Skin of body (tissue), 2 donors: Measurements from ENCODE around the gene IL1RL1. TPM values are rescaled to one million over a fixed set of nuclear protein-coding genes. Genes with fewer than 3 reads are reported as not detected.
A peak's percentile ranks its signal among the peaks of the same experiment; 100 is the strongest.
"Not testable (repeated sequence)": the region's sequence is repeated elsewhere in the genome, so short reads cannot be mapped to it uniquely, and the experiment has no call there.

Experiments used
- DNase-seq: peaks from one replicate; lab custom pipeline; 2025; lab: John Stamatoyannopoulos, UW
- total RNA-seq: library from RNA; depleted of rRNA; stranded (reverse); fragments of >200 nt; gene quantifications from one replicate; pipeline ENCODE4 v1.2.3, GENCODE V29; 2014

The IL1RL1 gene
- total RNA-seq, 1 donor from 2014 or later, result 8.7 TPM

DNA sequence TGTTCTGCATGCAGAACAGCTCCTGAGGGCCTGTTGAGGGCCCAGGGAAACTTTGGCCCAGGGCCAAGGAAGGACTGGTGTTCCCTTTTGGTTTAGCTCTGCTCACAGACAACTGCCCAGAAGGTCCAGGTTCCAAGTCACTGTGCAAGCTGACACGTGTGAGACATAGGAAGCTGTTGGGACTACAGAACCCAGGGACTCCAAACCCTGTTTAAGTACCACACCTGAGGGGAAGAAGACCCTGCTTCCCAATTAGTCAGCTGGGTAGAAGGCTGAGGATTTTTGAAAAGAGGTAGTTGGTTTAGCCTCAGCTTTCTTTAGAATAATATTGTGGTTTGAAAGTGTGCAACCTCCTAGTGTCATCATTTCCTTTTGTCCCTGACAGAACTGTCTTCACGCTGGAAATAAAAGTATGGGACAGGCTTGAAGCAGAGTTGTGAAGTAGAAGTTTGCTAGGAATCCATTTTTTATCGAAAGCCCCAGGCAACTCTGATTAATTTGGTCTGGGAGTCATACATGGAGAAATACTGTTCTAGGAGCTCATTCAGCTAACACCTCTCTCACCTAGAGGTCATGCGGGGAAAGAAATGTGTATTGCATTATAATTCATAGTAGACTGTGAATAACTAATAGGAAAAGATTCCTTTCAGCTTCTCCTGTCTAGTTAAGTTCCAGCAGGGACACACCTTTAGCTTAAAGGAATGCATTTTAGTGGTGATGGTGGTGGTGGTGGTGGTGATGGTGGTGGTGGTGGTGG lies 19.9 kb upstream of the IL1RL1 start:
- no peak for DNase-seq

DNA sequence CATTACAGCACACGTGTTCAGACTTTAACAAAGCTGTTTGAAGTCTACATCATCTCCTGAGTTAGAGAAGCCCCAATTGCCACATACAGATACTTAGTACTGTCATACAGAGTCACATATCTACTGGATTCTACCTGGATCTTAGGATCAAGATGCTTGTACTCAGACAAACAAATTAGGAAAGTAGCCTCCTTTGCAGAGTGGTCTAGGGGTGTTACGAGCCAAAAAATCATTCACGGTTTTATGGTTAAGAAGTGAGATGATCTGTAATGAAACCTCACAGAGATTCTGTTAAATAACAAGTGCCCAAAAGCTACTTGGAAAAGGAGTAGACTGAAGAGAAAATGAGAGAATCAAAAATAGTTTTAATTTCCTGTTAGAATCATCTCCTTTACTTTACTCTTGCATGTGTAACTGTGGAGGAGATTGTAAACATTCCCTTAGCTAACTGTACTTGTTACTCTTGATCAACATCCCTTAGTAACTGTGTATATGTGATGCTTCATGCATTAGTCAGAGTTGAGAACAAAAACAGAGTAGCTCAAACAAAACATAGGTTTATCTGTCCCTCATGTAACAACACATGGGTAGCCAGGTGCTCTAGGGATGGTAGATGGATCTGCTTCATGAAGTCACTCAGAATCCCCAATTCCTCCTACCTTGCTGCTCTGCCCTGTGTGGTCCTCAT lies 16.4 kb upstream of the IL1RL1 start:
- no peak for DNase-seq

DNA sequence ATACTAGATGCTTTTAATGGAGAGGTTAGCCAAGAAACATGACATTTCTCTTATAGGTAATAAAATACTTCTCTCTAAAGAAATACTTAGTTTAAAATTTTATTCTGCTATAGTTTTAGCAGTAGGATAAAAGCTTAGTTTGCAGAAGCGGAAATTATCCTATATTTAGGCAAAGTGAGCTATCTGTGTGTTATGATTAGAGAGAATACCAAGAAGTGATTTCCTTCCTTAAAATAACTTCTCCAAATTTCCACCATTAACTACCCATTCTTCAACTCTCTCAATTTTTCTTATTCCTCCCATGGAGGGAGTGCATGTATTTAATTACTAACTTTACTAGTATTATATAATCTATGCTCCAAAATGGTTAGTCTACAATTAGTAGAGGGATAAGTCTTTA lies 15.8 kb upstream of the IL1RL1 start:
- no peak for DNase-seq

DNA sequence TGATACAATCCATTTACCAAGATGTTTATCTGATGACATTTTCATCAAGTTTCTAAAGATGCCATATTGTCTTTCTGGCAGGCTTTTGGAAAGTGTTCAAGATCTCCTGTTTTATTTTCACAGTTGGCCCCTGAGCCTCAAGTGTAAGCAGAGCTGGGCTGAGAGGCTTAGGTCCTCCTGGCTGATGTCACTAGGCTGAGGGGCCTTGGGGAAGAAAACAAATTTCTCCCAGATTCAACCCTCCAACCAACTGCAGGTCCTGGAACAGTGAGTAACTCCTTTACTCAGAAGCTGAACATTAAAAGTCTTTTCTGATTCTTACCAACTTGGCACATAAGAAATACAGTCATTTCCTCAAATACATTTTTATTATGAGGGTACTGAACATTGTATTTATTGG lies 14.9 kb upstream of the IL1RL1 start:
- DNase-seq, result no peak

DNA sequence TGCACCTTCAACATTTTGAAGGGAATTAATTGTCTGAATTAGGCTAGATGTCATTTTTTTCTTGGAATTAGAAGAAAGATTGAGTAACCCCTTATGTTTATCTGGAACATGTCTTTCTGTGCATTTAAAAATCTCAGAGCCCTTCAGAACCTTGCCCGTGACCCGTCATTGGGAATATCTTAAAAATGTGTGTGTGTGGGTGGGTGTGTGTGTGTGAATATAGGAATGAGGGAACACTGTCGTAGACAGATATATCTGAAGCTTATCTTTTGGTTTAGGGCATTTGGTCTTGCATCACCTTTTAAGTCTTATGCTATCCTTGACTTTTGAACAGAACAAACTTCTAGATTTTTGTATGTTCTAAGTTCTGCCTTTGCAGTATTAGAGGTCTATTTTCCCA lies 13.5 kb upstream of the IL1RL1 start:
- no peak for DNase-seq

DNA sequence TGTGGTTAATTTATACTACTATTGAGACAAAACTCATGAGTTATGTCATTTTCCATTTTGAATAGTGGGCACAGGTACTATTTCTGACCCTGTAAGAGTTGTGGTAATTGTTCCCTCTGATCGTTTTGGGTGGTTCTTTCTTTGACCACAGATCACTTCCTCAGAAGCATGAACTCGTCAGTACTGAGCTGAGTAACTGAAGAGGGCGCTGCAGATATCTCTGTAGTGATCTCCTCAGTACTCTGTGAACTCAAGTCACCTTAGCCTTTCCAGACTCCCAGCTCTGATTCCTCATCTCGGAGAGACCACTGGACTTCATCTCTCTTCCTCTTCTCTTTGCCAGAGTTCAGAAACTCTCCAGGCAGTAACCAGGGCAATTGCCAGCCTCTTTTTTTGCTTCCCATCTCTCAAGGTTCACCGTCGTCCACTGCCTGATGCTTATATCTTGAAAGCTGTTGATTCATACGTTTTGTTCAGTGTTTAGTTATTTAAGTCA lies 9.4 kb upstream of the IL1RL1 start:
- no peak for DNase-seq

DNA sequence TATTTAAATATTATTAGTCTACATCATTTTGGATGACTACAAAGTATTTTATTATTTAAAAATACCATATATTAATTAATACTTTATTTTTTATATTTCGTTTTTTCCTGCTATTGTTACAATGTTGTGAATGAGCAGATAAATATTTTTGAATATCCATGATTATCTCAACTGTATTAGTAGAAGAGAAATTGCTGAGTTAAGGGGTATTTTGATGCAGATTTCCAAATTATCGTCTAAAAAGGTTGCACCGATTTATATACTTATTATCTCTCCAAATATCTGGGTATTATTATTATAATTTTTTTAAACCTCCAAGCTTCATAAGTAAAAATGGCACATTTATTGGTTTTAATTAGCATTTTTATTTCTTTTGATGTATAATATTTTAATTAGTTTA lies 8.9 kb upstream of the IL1RL1 start:
- no peak for DNase-seq

DNA sequence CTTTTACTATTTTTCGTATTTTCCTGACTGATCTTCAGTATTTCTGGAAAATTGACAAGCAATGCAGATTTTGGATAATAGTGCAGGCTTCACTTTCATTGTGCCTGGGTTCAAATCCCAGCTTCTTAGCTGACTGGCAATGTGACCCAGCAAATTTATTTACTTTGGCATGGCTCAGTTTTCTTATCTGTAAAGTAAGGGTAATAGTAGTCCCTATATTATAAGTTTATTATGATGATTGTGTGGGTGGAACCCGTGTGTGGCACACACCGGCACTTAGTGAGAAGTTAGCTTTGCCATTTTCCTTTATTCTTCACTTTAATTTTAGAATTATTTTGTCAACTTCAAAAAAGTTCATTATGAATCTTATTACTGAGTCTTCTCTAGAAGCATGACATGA lies 7.8 kb upstream of the IL1RL1 start:
- no peak for DNase-seq

DNA sequence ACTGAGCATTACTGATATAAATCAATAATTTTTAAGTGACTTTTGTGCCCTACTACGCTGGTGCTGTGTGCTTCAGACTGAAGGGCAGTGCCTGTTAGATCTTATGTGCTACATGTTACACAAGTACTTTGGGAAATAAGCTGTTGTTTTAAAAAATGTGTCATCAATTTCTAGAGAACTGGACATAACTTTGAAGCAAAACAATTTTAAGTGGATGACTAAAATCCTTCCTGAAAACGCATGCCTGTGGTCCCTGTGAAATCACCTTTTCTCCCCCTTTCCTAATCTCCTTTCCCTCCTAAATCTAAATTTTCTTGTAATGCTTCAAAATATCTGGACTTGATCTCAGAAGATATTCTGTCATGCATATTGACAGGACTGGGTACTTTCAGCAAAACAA lies 7.1 kb upstream of the IL1RL1 start:
- no peak for DNase-seq

DNA sequence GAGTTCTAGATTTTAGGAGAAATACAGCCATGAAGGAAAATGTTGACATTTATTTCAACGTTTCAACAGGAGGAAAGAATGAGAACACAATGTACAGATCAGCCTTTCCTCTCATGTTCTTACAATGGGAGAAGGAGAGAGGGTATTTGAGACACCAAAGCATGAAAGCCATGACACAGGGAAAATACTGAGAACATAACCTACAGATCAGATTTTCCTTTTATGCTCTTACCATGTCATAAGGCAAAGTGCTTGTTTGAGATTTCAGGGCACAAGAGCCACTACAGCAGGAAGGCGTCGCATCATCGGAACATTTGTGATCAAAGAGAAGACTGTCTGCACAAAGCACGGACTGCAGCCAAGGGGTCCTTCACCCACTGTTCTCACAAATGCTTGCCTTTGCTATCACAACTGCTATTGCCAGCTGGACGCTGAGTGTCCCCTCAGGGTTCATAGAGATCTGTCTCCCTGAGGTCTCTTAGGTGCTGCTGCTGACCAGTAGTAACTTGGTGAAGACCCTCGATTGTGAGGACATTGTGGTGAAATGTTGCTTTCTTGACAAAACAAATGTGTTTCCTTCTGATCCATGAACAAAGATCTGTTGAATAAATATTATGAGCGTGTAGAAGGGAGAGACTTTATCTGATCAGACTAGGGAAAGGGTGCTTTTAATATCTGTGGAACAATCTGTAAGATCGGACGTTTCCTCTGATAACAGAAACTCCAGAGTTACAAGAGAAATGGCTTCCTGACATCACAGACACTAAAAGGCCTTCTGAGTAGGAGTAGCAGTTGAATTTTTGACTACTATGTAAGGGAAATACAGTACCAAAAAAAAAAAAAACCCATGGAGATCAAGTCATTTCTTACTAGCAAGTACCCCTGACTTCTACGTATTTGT lies 6.4 kb upstream of the IL1RL1 start:
- no peak for DNase-seq

DNA sequence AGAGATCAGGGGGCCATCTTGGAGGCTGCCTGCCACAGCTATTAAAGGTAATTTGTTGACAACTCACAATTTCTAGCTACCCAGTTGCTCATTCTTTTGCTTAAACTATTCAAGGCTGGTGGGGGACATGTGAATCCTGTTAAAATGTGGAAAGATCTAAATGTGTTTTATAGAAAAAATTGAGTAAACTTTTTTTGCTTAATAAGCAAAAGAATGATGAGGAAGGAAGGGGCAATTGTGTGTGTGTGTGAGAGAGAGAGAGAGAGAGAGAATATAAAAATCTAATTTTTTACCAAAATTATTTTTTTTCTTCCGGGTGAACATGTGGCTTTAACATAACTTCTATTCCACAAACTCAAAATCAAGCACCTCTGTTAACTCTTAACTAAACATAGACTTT lies 5.2 kb upstream of the IL1RL1 start:
- DNase-seq, result no peak

DNA sequence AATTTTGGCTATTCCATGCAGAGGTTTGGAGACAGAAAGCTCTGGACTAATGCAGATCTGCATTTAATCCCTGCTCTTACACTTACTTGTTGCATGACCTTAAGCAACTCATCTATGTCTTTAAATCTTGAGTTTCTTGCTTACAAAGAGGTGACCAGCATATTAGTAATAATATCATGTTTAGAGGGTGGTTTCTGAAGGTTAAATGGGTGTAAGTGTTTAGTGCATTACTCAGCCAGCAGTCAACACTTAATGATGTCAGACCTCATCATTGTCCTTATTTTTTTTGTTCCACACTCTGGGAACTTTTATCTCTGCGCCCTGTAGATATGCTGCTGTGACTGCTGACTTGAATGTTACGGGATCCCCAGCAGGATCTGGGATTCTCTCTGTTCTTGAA lies 1.7 kb downstream of the IL1RL1 start:
- DNase-seq, result no peak

DNA sequence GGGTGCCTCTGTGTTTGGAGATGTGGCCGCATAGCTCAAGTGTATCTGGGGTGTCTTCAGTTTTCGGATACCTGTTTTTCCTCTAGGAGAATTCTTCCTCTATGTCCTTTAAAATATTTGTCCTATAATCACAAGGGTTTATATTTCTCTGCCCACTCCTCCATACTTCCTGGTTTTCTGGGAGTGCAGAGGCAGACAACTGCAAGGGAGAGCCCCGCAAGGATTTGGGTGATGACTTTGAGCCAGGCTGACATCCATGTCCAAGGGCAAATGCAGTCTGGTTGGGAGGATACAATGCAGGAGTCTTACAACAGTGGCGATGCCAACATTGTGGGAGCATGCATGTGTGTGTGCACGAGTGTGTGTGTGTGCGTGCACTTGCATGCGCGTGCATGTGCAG lies 2.1 kb downstream of the IL1RL1 start:
- no peak for DNase-seq

DNA sequence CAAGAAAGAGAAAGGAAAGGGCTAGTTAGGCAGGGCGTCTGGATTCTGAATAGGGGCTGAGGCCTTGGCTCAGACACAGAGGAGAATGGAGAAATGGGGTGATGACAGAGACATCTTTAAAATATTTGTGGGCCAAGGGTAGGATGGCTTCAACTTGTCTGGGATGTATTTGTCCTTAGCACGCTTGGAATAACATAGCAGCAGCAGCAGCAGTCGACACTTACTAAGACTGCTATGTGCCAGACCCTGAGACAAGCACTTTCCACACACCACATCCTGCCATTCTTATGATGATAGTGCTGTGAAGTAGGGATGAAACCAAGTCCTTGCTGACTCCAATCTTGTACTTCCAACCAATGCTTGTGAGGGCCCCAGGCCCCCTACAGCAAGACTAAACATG lies 2.6 kb downstream of the IL1RL1 start:
- no peak for DNase-seq

DNA sequence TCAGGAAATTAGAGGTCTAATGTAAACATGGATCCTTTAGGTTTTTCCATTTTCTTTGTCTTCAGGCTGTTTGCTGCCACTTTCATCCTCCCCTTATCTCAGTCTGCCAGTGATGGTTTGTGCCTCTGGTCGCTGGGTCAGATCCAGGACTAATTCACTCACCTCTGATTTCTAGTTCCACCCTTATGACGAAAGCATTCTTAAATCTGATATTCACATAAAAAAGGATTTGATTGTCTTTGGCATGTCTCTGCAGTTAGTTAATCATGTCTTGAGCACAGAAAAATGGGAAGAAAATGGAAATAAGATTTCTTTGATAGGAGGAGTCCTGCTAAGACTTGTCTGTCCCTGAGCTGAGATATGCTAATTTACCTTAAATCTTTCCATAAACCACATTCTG lies 4.6 kb downstream of the IL1RL1 start:
- DNase-seq, result no peak

DNA sequence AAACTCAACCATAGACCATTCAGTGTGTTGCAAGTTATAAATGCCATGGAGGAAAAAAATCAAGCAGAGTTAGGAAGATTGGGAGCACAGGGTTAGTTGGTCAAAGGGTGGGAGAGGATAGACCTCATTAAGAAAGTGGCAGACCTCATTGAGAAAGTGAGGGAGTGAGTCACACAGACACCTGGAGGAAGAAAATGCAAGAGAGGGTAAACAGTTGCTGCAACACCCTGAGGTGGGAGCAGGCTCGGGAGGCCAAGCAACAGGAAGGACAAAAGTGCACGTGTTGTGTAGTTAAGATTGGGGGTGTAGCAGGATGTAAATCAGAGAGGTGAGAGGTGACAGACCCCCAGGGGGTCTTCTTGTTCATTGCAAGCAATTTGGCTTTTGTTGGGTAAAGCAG lies 6.4 kb downstream of the IL1RL1 start:
- DNase-seq, result no peak

DNA sequence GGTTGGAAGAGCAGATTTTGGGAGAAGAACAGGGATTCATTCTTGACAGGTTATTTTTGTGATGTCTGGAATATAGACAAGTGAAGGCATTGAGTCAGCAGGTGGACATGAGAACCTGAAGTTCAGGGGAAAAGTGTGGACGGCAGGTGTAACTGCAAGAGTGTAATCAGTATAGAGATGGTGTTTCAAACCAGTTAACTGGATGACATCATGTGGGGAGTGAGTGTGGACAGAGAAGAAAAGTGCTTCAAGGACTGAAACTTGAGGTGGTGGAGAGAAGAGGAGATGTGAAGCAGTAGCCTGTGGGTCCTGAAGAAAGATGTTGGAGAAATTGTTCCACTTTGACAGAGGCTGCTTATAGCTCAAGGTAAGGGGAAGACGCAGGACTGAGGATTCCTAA lies 7.1 kb downstream of the IL1RL1 start:
- DNase-seq, result no peak

DNA sequence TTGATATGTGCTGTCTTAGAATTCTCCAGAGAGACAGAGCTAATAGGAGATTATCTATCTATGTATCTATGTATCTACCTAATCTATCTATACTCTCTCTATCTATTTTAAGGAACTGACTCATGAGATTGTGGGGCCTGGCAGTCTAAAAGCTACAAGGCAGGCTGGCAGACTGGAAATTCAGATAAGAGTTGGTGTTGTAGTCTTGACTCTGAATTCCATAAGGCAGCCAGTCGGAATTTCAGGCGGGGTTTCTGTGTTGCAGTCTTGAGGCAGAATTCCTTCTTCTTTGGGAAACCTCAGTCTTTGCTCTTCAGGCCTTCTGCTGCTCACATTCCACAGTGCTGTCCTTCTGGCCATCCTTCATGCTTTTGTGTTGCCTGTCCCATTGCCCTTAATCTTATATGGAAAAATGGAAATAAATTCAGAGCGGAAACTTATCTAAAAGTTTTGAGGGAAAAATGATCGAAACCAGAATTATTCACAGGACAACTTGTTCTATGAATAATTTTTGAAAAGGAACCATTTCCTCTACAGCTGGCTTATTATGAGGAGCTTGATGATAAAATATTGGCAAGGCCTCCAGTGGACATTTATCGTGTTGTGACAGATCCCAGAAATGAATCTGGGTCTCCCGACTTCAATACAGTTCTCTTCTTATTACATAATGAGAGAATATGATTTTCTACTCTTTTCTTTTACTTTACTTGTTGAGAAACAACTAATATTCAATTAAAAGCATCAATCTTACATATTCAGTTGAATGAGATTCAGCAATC lies 10.8 kb downstream of the IL1RL1 start:
- DNase-seq, result no peak

DNA sequence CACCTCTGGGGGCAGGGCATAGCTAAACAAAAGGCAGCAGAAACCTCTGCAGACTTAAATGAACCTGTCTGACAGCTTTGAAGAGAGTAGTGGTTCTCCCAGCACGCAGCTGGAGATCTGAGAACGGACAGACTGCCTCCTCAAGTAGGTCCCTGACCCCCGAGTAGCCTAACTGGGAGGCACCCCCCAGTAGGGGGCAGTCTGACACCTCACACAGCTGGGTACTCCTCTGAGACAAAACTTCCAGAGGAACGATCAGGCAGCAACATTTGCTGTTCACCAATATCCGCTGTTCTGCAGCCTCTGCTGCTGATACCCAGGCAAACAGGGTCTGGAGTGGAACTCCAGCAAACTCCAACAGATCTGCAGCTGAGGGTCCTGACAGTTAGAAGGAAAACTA lies 13.6 kb downstream of the IL1RL1 start:
- DNase-seq, result not testable (repeated sequence)

DNA sequence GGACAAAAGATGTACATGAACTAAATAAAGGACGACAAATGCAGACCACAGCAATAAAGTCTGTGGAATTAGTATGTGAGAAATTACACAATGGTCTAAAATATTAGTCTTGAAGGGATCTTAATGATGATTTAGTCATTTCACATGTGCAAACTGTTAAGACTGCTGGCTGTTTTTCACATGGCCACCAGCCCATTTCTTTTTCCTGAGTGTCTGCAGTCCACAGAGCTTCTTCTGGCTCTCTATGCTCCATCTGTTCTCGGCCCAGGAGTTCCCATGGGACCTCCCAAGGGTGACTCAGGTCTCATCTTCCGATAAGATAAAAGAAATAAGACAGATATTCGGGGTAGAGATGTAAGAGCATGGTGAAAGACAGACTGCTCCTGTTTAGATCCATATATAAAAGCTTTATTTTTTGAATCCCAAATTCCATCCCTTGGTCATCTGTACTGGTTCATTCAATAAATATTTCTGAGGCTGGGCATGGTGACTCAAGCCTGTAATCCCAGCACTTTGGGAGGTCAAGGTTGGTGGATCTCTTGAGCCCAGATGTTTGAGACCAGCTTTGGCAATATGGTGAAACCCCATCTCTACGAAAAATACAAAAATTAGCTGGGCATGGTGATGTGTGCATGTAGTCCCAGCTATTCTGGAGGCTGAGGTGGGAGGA lies 20.1 kb downstream of the IL1RL1 start:
- peak; percentile 22 for DNase-seq

DNA sequence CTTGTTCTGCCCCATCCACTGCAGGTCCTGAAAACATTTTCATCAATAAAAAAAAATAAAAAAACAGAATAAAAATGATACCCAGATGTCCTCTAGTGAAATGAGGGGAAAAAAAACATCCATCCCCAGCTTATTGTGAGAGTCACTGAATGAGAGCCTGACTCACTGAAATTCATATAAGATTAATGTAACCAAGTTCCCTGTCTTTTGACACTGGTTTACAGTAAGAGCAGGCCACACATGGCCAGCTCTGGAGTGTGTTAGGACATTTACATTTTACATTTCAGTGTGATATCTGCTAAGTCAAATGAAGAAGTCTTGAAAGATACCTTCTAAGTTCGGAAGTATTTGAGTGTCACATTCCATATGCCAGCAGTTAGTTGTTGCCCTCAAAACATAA lies 23.1 kb downstream of the IL1RL1 start:
- no peak for DNase-seq
